ENCODE measurements around the gene GPD1.

Gene GPD1

DNA sequence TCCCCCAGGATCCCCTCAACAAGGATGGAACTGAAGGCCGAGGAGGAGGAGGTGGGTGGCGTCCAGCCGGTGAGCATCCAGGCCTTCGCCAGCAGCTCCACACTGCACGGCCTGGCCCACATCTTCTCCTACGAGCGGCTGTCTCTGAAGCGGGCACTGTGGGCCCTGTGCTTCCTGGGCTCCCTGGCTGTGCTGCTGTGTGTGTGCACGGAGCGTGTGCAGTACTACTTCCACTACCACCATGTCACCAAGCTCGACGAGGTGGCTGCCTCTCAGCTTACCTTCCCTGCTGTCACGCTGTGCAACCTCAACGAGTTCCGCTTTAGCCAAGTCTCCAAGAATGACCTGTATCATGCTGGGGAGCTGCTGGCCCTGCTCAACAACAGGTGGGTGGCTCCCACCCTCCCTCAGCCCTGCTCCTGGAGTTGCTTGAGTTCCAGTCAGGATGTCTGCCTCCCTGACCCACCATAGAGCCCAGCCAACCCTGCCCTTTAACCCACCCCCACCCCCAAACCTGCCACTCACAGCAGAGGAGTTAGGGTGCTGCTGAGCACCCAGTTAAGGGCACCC, 45.0 kb upstream of the GPD1 start:
- TF ChIP-seq, protein P1, sequence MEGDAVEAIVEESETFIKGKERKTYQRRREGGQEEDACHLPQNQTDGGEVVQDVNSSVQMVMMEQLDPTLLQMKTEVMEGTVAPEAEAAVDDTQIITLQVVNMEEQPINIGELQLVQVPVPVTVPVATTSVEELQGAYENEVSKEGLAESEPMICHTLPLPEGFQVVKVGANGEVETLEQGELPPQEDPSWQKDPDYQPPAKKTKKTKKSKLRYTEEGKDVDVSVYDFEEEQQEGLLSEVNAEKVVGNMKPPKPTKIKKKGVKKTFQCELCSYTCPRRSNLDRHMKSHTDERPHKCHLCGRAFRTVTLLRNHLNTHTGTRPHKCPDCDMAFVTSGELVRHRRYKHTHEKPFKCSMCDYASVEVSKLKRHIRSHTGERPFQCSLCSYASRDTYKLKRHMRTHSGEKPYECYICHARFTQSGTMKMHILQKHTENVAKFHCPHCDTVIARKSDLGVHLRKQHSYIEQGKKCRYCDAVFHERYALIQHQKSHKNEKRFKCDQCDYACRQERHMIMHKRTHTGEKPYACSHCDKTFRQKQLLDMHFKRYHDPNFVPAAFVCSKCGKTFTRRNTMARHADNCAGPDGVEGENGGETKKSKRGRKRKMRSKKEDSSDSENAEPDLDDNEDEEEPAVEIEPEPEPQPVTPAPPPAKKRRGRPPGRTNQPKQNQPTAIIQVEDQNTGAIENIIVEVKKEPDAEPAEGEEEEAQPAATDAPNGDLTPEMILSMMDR (IDR thresholded peaks at IDR 0.05; ENCODE audit: borderline replicate concordance, control extremely low read depth, extremely low read depth, insufficient read depth, missing control alignments) = no peak
- in situ Hi-C loops (cut with MboI; ENCODE audit: low sequenced_read_pairs, unreplicated experiment) = loop anchor here (10.0 kb wide), 1 partner anchor 84 kb away; the partner anchor contains the start of gene AQP6
- DNase-seq (ENCODE audit: low spot score) = no peak

DNA sequence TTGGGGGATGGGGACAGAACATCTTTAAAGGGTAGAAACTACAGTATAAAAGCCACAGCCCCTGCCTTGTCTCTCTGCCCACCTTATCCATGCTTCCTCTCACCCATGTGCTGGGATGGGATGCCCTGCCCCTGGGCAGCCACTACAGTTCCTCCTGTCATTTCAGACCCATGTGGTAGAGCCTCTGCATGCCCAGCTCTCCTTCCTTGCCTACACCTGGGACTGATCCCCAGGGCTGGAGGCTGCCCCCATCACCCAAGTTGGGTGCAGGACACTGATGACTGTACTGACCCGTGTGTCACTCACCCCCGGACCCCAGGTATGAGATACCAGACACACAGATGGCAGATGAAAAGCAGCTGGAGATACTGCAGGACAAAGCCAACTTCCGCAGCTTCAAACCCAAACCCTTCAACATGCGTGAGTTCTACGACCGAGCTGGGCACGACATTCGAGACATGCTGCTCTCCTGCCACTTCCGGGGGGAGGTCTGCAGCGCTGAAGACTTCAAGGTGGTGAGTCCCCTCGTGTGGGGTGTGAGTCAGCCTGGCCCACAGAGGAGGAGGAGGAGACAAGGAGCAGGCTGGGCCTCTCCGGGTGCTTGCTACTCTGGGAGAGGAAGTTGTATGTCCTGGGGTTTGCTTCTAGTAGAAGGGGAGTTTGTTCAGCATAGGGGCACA, 44.2 kb upstream of the GPD1 start:
- TF ChIP-seq, protein P1 (IDR thresholded peaks at IDR 0.05; ENCODE audit: borderline replicate concordance, control extremely low read depth, extremely low read depth, insufficient read depth, missing control alignments) = no peak
- in situ Hi-C loops (cut with MboI; ENCODE audit: low sequenced_read_pairs, unreplicated experiment) = loop anchor here (10.0 kb wide), 1 partner anchor 85 kb away; the partner anchor contains the start of gene AQP6
- no peak for DNase-seq (ENCODE audit: low spot score)

DNA sequence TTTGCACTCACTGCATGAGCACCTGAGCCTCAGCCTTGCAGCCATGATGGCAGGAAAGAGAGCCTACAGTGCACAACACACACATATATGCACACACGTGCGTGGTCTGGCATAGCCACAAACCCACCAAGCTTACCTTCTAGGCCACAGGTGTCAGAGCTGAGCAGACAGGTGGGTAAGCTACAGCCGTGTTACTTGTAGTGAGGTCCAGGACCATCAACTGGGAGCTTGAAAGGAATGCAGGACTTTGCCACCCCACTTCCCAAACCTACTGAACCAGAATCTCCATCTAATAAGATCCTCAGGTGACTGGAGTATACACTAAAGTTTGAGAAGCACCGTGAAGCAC, 43.7 kb upstream of the GPD1 start:
- no peak for DNase-seq (ENCODE audit: low spot score)
- TF ChIP-seq, protein P1 (IDR thresholded peaks at IDR 0.05; ENCODE audit: borderline replicate concordance, control extremely low read depth, extremely low read depth, insufficient read depth, missing control alignments) = no peak
- in situ Hi-C loops (cut with MboI; ENCODE audit: low sequenced_read_pairs, unreplicated experiment) = no loop called here

DNA sequence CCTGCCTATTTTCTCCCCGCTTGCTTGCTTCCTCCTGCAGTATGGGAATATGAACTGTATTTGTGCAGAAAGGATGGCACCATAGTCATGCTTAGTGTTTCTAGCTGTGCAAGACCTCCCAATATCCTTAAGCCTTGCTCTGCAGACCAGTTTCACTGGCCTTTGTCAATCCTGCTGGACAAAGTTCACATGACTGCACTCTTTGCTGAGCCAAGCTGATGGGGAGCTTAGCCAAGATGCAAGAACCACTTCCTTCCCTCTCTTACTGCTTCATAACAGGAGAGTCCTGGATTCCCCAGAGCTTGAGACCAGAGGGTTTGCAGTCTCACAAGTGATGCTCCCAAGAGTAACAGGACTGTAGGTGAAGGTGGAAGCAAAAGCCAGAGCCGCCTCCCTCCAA, 42.6 kb upstream of the GPD1 start:
- TF ChIP-seq, protein P1 (IDR thresholded peaks at IDR 0.05; ENCODE audit: borderline replicate concordance, control extremely low read depth, extremely low read depth, insufficient read depth, missing control alignments) = no peak
- no peak for DNase-seq (ENCODE audit: low spot score)
- in situ Hi-C loops (cut with MboI; ENCODE audit: low sequenced_read_pairs, unreplicated experiment) = no loop called here

DNA sequence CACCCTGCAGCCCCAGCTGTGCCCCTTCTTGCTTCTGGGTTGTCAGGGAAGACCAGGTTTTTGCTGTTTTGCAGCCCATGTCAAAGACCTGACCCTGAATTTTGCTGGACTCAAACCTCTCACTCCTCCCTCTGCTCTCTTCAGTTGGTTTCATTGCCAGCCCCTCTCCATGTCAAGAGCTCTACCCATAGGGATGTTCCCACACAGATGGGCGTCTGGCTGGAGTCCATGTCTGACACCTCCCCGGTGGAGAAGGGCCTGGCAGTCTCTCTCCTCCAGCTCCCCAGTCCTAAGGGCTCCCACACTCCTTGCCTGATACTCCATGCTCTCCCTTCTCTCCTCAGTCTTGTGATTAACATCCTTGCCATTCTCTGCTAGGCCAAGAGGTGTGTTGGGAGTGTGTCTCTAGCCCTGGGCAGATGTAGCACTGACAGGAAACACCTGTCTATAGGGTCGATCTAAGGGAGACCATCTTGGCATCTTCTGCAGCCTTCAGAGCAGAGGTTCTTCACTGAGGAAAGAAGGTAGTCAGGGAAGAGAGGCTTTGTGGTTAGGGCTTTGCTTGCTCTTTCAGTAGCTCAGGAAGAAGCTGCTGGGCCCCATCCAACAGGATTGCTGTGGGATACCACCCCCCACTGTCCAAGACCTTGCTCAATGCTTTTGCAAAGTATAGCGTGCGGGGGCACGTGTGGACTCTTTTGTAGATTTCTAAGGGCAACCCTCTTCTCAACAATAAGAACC, 41.7 kb upstream of the GPD1 start:
- DNase-seq (ENCODE audit: low spot score) = no peak
- in situ Hi-C loops (cut with MboI; ENCODE audit: low sequenced_read_pairs, unreplicated experiment) = no loop called here
- TF ChIP-seq, protein P1 (IDR thresholded peaks at IDR 0.05; ENCODE audit: borderline replicate concordance, control extremely low read depth, extremely low read depth, insufficient read depth, missing control alignments) = no peak

DNA sequence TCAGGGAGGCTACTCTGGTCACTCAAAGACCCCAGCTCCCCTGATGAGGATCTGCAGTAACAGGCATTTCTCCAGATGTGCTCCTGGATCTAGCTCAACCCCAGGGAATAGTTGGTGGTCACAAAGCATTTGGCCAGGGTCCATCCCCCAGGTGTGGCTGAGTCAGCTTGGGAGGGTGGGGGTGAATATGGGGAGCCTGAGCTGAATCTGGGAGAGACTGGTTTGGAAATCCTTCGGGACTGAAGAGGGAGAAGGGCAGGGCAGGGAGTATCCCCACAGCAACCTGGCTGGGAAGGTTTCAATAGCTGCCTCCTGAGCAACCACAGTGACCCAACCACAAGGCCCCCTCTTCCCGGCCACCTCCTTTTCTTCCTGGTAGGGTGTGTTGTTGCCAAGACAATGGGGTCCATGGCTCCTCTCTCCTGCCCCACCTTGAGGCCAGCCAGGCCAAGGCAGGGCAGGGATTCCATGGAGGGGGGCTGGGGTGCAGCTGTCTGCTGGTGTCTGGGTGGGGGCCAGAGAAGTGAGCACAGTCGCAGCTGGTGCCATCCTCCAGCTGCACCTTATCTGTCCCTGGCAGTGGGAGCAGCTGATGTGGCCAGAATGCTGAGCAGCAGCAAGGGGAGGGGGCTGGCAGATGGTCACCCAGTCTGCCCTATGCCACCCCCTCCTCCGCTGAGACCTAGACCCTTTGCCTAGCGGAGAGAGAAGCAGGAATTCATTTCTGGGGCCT, 40.9 kb upstream of the GPD1 start:
- DNase-seq (ENCODE audit: low spot score) = no peak
- TF ChIP-seq, protein P1 (IDR thresholded peaks at IDR 0.05; ENCODE audit: borderline replicate concordance, control extremely low read depth, extremely low read depth, insufficient read depth, missing control alignments) = no peak
- in situ Hi-C loops (cut with MboI; ENCODE audit: low sequenced_read_pairs, unreplicated experiment) = no loop called here

Data from GM13976 (cell line).